ENCODE data around the gene DRD3.

DNA sequence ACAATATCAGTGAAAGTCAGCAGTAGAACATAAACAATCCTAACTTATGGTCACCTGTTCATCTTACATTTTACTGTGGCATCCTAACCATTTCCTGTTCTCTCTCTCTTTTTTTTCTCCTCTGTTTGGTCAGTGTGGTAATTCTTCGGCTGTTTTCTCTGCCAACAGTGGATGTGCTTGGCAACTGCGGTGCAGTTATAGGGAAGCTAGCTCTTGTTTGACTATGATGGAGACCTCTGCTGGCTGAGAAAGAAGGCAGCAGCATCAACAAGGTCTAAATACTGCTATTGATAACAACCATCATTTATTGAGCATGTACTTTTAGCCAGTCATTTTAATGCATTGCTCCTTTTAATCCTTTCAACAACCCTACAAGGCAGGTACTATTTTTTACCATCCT is 723 bp upstream of the DRD3 start:
- TF ChIP-seq ZNF121 (CRISPR knock-in tag; IDR thresholded peaks at IDR 0.05): no peak
- TF ChIP-seq, protein P1, sequence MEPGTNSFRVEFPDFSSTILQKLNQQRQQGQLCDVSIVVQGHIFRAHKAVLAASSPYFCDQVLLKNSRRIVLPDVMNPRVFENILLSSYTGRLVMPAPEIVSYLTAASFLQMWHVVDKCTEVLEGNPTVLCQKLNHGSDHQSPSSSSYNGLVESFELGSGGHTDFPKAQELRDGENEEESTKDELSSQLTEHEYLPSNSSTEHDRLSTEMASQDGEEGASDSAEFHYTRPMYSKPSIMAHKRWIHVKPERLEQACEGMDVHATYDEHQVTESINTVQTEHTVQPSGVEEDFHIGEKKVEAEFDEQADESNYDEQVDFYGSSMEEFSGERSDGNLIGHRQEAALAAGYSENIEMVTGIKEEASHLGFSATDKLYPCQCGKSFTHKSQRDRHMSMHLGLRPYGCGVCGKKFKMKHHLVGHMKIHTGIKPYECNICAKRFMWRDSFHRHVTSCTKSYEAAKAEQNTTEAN (CRISPR knock-in tag; IDR thresholded peaks at IDR 0.05): no peak
- no peak for TF ChIP-seq ZBTB21 (CRISPR knock-in tag; IDR thresholded peaks at IDR 0.05; ENCODE audit: borderline replicate concordance)
- TF ChIP-seq IRF2 (CRISPR knock-in tag; IDR thresholded peaks at IDR 0.05; ENCODE audit: borderline replicate concordance, low read depth): no peak
